ENCODE results near the gene CHST3.

- TF ChIP-seq EZH2 (IDR thresholded peaks at IDR 0.05; ENCODE audit: borderline replicate concordance, low read depth, low read length, poor library complexity, severe bottlenecking) = no peak
- TF ChIP-seq CTCF (conservative IDR thresholded peaks at IDR 0.05; ENCODE audit: low read depth, low read length) = no peak
These were observed 41.0 kb upstream of the CHST3 start for GRCh38 chr10:71923138-71923692.

Data from A673 (cell line).